Measurements from ENCODE around the gene GLT6D1. TPM values are rescaled to one million over a fixed set of nuclear protein-coding genes. Genes with fewer than 3 reads are reported as not detected.

GLT6D1 gene
- total and polyA plus RNA-seq, 2 donors (not counting 1 experiment from before 2014, with no cell fraction given): not detected

DNA sequence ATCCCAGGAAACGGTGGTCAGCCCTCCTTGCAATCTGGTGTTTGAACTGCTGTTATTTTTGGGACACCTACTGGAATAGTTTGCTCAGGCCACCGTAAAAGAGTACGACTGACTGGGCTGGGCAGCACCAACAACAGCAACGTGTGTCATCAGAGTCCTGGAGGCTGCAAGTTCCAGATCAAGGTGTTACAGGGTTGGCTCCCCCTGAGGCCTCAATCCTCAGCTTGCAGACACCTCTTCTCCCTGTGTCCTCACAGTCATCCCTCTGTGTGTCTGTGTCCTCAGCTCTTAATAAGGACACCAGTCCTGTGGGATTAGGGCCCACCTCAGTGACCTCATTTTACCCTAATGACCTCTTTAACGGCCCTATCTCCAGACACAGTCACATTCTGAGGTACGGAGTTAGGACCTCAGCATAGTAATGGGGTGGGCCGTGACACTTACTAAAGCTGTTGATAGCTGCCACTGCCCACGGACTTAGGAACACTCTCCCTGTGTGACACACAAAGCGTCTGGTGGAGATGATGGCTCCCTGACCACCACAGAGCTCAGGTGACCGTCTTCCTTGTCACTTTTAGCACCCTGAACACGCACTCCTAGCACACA lies 16.8 kb downstream of the GLT6D1 start:
- Histone ChIP-seq H3K36me3 (replicated peaks in 1 of 2; ENCODE audit: control extremely low read depth in 1 of 2, control insufficient read depth in 1 of 2, extremely low read depth in 1 of 2, insufficient read depth in 2 of 2, low read length in 1 of 2) (no peaks in the 10 kb centered on the region), H3K4me2 (replicated peaks; ENCODE audit: low read depth, low read length, poor library complexity, severe bottlenecking) (no peak overlapping the region), H3K27me3 (replicated peaks in 1 of 4; ENCODE audit: control extremely low read depth in 1 of 4, control insufficient read depth in 3 of 4, insufficient read depth in 4 of 4, low read length in 3 of 4) (no peaks in the 10 kb centered on the region), H3K4me3 (ENCODE audit: control extremely low read depth in 1 of 5, extremely low read depth in 1 of 5, insufficient read depth in 1 of 5, low read depth in 2 of 5, low read length in 4 of 5) (no peak overlapping the region), H3K4me1 (ENCODE audit: control insufficient read depth in 2 of 2, insufficient read depth in 2 of 2, low read length in 2 of 2) (no peaks in the 10 kb centered on the region), H3K27ac (ENCODE audit: low read length in 2 of 2) (no peak overlapping the region), H4K20me1 (ENCODE audit: control insufficient read depth, insufficient read depth, low read length, poor library complexity, severe bottlenecking) (no peaks in the 10 kb centered on the region), H2AFZ (ENCODE audit: insufficient read depth, low read depth, low read length, poor library complexity, severe bottlenecking) (no peak overlapping the region), H3K79me2 (ENCODE audit: control insufficient read depth, insufficient read depth, low read length) (no peaks in the 10 kb centered on the region), H3K9ac (ENCODE audit: low read length) (no peak overlapping the region), H3K9me3 (ENCODE audit: control extremely low read depth in 1 of 3, control insufficient read depth in 2 of 3, insufficient read depth in 1 of 3, low read length in 2 of 3) (peaks cover 0 to 7% (median 2%) of the 10 kb centered on the region in 3 donors)
- Mint-ChIP-seq H3K4me3 (no peak overlapping the region), H3K4me1 (no peaks in the 10 kb centered on the region), H3K27me3 (peaks cover 8% of the 10 kb centered on the region), H3K9me3 (ENCODE audit: insufficient read depth) (peaks cover 2% of the 10 kb centered on the region), H3K27ac (no peak overlapping the region)
- POLR2A ChIA-PET: no interaction called here
- CTCF ChIA-PET: interaction anchor here (1.3 kb wide), 1 partner anchor 19 kb away, joined by 3 read pairs; no protein-coding TSS in a partner anchor
- intact Hi-C loops (cut with micrococcal nuclease): no loop called here
- DNase-seq (no peak), ATAC-seq (ENCODE audit: low read depth) (no peak)
- no peak for TF ChIP-seq EZH2 (IDR thresholded peaks at IDR 0.05; ENCODE audit: borderline replicate concordance, insufficient read depth, low read depth, low read length, poor library complexity, severe bottlenecking)
- TF ChIP-seq, protein P1, sequence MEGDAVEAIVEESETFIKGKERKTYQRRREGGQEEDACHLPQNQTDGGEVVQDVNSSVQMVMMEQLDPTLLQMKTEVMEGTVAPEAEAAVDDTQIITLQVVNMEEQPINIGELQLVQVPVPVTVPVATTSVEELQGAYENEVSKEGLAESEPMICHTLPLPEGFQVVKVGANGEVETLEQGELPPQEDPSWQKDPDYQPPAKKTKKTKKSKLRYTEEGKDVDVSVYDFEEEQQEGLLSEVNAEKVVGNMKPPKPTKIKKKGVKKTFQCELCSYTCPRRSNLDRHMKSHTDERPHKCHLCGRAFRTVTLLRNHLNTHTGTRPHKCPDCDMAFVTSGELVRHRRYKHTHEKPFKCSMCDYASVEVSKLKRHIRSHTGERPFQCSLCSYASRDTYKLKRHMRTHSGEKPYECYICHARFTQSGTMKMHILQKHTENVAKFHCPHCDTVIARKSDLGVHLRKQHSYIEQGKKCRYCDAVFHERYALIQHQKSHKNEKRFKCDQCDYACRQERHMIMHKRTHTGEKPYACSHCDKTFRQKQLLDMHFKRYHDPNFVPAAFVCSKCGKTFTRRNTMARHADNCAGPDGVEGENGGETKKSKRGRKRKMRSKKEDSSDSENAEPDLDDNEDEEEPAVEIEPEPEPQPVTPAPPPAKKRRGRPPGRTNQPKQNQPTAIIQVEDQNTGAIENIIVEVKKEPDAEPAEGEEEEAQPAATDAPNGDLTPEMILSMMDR (IDR thresholded peaks at IDR 0.05): no peak
- 81% methylated on average over 9 of the region's 11 CpGs for WGBS (ENCODE audit: insufficient coverage)

DNA sequence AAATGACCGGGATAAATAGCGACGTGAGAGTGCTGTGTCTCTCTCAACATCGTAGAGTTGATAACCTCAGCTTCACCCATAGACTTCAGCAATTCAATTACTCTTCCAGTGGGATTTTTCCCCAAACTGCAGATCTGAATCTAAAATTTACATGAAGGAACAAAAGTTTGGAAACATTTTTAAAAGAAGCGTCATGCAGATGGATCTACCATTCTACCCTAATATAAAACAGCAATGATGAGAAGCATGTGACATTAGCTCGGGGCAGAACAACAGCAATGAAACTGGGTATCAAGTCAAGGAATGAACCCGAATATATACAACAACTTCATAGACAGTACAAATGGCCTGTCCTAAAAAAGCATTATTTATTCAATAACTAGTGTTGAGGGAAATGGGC lies 18.8 kb downstream of the GLT6D1 start:
- TF ChIP-seq, protein P1 (IDR thresholded peaks at IDR 0.05): no peak
- CTCF ChIA-PET: no interaction called here
- Histone ChIP-seq H3K4me1 (ENCODE audit: control insufficient read depth in 2 of 2, insufficient read depth in 2 of 2, low read length in 2 of 2) (no peaks in the 10 kb centered on the region), H3K9ac (ENCODE audit: low read length) (no peak overlapping the region), H2AFZ (ENCODE audit: insufficient read depth, low read depth, low read length, poor library complexity, severe bottlenecking) (no peak overlapping the region), H3K4me2 (replicated peaks; ENCODE audit: low read depth, low read length, poor library complexity, severe bottlenecking) (no peak overlapping the region), H3K79me2 (ENCODE audit: control insufficient read depth, insufficient read depth, low read length) (no peaks in the 10 kb centered on the region), H3K27ac (ENCODE audit: low read length in 2 of 2) (no peak overlapping the region), H3K27me3 (replicated peaks in 1 of 4; ENCODE audit: control extremely low read depth in 1 of 4, control insufficient read depth in 3 of 4, insufficient read depth in 4 of 4, low read length in 3 of 4) (no peaks in the 10 kb centered on the region), H4K20me1 (ENCODE audit: control insufficient read depth, insufficient read depth, low read length, poor library complexity, severe bottlenecking) (no peaks in the 10 kb centered on the region), H3K4me3 (ENCODE audit: control extremely low read depth in 1 of 5, extremely low read depth in 1 of 5, insufficient read depth in 1 of 5, low read depth in 2 of 5, low read length in 4 of 5) (no peak overlapping the region), H3K9me3 (ENCODE audit: control extremely low read depth in 1 of 3, control insufficient read depth in 2 of 3, insufficient read depth in 1 of 3, low read length in 2 of 3) (no peaks in the 10 kb centered on the region), H3K36me3 (replicated peaks in 1 of 2; ENCODE audit: control extremely low read depth in 1 of 2, control insufficient read depth in 1 of 2, extremely low read depth in 1 of 2, insufficient read depth in 2 of 2, low read length in 1 of 2) (no peaks in the 10 kb centered on the region)
- no peaks in the 10 kb centered on the region for H3K4me1 Mint-ChIP-seq
- H3K27me3 Mint-ChIP-seq: peaks cover 5% of the 10 kb centered on the region
- DNase-seq (no peak), ATAC-seq (ENCODE audit: low read depth) (no peak)
- WGBS (ENCODE audit: insufficient coverage): 89% methylated on average over 6 of the region's 7 CpGs
- intact Hi-C loops (cut with micrococcal nuclease): no loop called here
- H3K9me3 Mint-ChIP-seq (ENCODE audit: insufficient read depth): no peaks in the 10 kb centered on the region
- H3K4me3 Mint-ChIP-seq: no peak overlapping the region
- POLR2A ChIA-PET: no interaction called here
- no peak overlapping the region for H3K27ac Mint-ChIP-seq
